SK-N-MC (cell line): ENCODE results near the gene RASGEF1B.

Source experiments
- EZH2 ChIP-seq: fragments of 200-600 bp; sonication (generic); IDR thresholded peaks from one replicate; pipeline ENCODE4 v1.6.1; 2017; ENCODE audit warnings: antibody characterized with exemption
- FOXP2 ChIP-seq: optimal IDR thresholded peaks from 2 replicates; pipeline ENCODE3; 2011; ENCODE audit warnings: mild to moderate bottlenecking, moderate library complexity; ENCODE audit not compliant: insufficient read depth; ENCODE audit errors: extremely low read length, control extremely low read depth
- POLR2AphosphoS5 ChIP-seq: IDR thresholded peaks from 2 replicates; pipeline ENCODE4 v1.6.1; 2012; ENCODE audit warnings: mild to moderate bottlenecking, low read depth, low read length, borderline replicate concordance

DNA sequence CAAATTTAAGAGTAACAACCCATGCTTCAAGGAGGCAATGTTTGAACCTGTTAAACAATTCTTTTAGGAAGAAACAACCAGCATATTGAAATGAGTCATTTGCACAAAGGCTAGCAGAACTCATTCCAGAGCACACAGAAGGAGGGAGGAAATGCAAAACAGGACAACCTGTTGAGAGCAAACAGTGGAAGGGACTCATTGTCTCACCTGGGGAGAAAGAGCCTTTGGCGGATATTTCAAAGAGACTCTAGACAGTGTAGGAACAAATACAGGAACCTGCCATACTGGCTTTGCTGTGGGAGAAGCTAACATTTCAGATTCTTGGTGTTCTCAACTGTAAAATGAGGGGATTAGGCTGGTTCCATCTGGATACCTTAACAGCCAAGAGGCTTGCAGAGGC, 14.8 kb upstream of the RASGEF1B start:
- TF ChIP-seq POLR2AphosphoS5: no peak
- no peak for TF ChIP-seq EZH2
- no peak for TF ChIP-seq FOXP2
